ENCODE measurements around the gene KRT8.

The KRT8 gene

DNA sequence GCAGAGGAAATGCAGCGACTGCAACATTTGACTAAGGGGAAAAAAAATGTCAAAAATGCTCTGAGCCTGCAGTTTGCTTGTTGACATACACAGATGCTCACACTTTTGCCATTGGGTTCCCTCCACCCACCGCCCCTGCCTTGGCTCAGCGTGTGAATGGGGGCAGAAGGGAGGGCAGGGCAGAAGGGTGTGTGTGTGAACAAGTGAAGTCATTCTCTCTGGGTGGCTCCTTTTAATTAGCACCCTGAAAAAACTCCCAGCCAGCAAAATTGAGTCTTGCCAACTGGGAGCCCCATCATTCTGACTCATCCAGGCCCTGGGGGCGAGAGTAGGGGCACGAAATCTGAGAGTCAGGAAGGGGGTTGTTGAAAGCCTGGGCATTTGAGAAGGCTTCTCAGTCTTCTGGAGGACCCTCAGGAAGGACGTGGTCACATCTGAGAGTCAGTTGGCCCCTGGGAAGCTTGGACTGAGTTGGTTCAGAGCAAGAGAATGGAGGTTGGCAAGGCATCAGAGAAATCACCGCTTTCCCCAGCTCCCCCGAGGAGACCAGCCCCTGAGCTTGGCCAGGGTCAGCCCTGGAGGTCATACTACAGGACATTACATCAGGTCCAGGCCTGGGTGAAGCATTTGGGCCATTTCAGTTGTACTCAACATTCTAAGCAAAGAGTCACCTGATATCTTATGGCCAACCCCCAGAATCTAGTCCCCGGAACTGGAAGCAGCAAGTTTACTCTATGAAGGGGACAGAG is 33.4 kb downstream of the KRT8 start:
- TF ChIP-seq, protein P1, sequence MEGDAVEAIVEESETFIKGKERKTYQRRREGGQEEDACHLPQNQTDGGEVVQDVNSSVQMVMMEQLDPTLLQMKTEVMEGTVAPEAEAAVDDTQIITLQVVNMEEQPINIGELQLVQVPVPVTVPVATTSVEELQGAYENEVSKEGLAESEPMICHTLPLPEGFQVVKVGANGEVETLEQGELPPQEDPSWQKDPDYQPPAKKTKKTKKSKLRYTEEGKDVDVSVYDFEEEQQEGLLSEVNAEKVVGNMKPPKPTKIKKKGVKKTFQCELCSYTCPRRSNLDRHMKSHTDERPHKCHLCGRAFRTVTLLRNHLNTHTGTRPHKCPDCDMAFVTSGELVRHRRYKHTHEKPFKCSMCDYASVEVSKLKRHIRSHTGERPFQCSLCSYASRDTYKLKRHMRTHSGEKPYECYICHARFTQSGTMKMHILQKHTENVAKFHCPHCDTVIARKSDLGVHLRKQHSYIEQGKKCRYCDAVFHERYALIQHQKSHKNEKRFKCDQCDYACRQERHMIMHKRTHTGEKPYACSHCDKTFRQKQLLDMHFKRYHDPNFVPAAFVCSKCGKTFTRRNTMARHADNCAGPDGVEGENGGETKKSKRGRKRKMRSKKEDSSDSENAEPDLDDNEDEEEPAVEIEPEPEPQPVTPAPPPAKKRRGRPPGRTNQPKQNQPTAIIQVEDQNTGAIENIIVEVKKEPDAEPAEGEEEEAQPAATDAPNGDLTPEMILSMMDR (IDR thresholded peaks at IDR 0.05) = no peak
- Mint-ChIP-seq H3K27ac (no peak overlapping the region), H3K4me3 (no peak overlapping the region), H3K36me3 (ENCODE audit: low read depth) (no peaks in the 10 kb centered on the region), H3K4me1 (peaks cover 39% of the 10 kb centered on the region), H3K27me3 (ENCODE audit: low read depth, poor library complexity) (peaks cover 16% of the 10 kb centered on the region), H3K9me3 (no peaks in the 10 kb centered on the region)
- DNase-seq = no peak

DNA sequence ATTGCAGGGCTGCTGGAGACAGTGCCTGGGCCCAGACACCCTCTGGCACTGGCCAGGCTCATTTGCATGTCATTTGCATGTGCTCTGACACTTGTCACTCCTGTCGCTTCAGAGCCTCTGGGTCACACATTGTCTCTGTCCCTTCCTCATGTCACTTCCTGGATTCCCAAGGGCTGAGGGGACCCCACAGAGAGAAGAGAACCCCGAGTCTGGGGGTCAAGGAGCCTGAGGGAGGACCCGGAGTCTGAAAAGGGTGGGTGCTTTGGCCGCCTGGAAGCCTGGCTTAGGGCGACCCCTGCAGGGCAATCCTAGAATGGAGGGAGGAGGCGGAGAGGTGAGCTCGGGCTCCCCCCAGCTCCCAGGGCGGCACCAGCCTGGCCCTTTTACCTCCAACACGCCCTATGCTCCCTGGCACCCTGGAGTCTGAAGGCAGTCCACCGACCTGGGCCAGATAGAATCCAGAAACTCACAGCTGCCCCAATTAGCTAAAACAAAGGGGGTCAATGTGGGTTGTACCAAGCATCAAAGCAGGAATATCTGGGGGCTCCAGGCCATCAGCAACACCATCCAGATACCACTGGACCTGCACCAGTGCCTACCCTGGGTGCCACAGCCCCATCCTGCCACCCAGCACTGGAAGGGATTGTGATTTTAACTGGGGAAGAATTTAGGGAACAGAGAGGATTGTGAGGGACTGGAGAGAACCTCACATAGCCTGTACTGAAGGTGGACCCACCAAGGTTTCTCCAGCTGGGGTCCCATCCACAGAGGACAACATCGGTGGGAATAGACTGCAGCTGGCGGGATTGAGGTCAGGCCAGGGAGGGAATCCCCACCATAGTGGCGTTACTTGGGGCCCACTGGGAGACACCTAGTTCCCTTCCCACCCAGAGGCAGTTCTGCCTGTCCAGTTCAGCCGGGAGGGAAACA is 34.2 kb downstream of the KRT8 start:
- H3K36me3 Mint-ChIP-seq (ENCODE audit: low read depth) = no peaks in the 10 kb centered on the region

DNA sequence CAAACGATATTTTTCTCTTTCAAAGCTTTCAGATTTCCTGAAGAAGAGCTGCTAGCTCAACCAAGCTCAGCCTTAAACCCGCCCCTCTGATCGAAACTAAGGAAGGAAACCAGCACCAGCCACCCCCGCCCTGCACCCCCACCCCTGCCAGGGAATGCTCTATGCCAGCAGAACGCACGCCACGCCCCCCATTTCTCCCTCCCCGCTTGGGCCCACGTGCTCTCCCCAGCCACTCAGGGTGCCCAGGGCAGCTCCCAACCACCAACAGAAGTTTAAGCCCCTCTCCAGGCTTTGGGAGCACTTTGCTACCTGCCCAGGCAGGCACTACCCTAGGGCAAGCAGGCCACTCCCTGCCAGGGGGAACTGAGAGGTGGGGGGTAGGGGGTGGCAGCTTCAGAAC is 37.2 kb downstream of the KRT8 start:
- Mint-ChIP-seq H3K9me3 (no peaks in the 10 kb centered on the region), H3K4me1 (peaks cover 18% of the 10 kb centered on the region), H3K36me3 (ENCODE audit: low read depth) (no peaks in the 10 kb centered on the region), H3K27me3 (ENCODE audit: low read depth, poor library complexity) (peaks cover 5% of the 10 kb centered on the region), H3K27ac (no peak overlapping the region), H3K4me3 (no peak overlapping the region)
- DNase-seq = no peak
- TF ChIP-seq, protein P1 (IDR thresholded peaks at IDR 0.05) = no peak

More for the DNA sequence above, 34.2 kb downstream of the KRT8 start:
- no peaks in the 10 kb centered on the region for H3K9me3 Mint-ChIP-seq
- no peak overlapping the region for H3K27ac Mint-ChIP-seq
- TF ChIP-seq, protein P1 (IDR thresholded peaks at IDR 0.05) = peak; percentile 77
- peak; percentile 84 for DNase-seq
- peaks cover 39% of the 10 kb centered on the region for H3K4me1 Mint-ChIP-seq
- no peak overlapping the region for H3K4me3 Mint-ChIP-seq
- peaks cover 13% of the 10 kb centered on the region for H3K27me3 Mint-ChIP-seq (ENCODE audit: low read depth, poor library complexity)

DNA sequence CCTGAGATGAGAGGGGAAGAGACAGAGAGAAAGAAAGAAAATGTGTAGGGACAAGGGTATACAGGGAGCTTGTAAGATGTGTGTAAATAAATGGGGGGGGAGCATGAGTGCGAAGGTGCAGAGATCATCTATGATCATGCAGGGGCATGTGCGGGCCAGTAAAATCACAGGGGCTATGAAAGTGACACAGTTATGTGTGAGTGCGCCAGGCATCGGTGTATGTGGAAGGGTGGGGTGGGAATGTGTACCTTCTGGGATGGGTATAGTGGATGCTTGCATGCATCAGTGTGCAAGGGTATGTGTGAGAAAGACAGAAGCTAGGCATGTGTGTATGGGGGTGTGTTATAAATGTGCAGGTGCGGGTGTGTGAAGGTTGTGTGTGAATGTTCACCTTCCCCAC is 37.7 kb downstream of the KRT8 start:
- H3K4me3 Mint-ChIP-seq = no peak overlapping the region
- peaks cover 5% of the 10 kb centered on the region for H3K27me3 Mint-ChIP-seq (ENCODE audit: low read depth, poor library complexity)
- no peaks in the 10 kb centered on the region for H3K9me3 Mint-ChIP-seq
- peaks cover 13% of the 10 kb centered on the region for H3K4me1 Mint-ChIP-seq
- no peaks in the 10 kb centered on the region for H3K36me3 Mint-ChIP-seq (ENCODE audit: low read depth)
- no peak overlapping the region for H3K27ac Mint-ChIP-seq
- no peak for DNase-seq
- TF ChIP-seq, protein P1 (IDR thresholded peaks at IDR 0.05) = no peak

DNA sequence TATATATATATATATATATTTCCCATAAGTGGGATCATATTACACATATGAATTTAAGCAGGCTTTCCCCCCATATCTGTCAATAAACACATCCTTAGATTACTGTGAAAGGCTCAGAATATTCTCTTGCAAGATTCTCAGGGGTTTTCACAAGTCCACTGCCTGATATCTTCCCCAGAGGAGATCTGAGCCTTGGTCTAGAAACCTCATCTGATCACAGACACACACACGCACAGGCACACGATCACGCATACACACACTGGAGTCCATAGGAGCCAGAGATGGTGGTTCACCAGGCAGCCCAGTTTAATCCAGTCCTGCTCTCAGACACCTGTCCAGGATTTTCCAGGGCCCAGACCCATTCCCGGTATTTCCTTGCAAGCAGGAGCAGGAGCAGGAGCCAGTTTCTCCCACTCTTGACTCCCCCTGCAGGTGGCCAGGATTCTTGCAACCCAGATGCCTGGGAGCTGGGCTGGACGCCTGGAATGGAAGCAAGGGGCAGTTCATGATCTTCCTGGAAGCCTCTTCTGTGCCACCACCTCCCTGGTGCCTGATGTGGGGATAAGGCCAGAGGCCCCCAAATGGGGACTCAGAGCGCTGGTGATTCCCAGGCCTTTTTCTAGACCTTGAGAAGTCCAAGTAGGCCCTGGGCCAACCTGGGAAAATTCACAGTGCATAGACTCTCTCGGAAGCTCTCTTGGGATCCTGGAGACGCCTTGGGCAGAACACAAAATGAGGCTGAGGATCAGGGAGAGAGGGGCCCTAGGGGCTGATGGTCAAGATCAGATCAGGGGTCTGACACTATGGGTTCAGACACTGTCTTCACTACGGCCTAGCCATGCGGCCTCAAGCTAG is 39.6 kb downstream of the KRT8 start:
- H3K4me1 Mint-ChIP-seq = no peaks in the 10 kb centered on the region
- peaks cover 5% of the 10 kb centered on the region for H3K27me3 Mint-ChIP-seq (ENCODE audit: low read depth, poor library complexity)
- no peaks in the 10 kb centered on the region for H3K9me3 Mint-ChIP-seq
- H3K27ac Mint-ChIP-seq = no peak overlapping the region
- TF ChIP-seq, protein P1 (IDR thresholded peaks at IDR 0.05) = peak; percentile 78
- H3K36me3 Mint-ChIP-seq (ENCODE audit: low read depth) = no peaks in the 10 kb centered on the region
- no peak overlapping the region for H3K4me3 Mint-ChIP-seq
- peak; percentile 86 for DNase-seq
